Suppressor macrophage treated with lipopolysaccharide for 4 hours (primary cell): ENCODE measurements around the gene TCTN2.

Source experiments
- DNase-seq: peaks from one replicate; pipeline ENCODE4 v3.0.0-alpha.2; 2020

Gene TCTN2

GRCh38 chr12:123690191-123690840 lies 19.4 kb downstream of the TCTN2 start:
- no peak for DNase-seq

GRCh38 chr12:123696207-123696606 lies 25.3 kb downstream of the TCTN2 start:
- DNase-seq = no peak

GRCh38 chr12:123696646-123697045 lies 25.7 kb downstream of the TCTN2 start:
- DNase-seq = no peak

- DNase-seq = no peak
Measured at GRCh38 chr12:123705935-123706334, 35.0 kb downstream of the TCTN2 start.

GRCh38 chr12:123707466-123707865 lies 36.6 kb downstream of the TCTN2 start:
- no peak for DNase-seq

GRCh38 chr12:123712780-123713319 lies 41.9 kb downstream of the TCTN2 start:
- DNase-seq = peak; percentile 8

GRCh38 chr12:123713398-123713797 lies 42.5 kb downstream of the TCTN2 start:
- DNase-seq = peak; percentile 13

- DNase-seq = peak; percentile 27
Measured at GRCh38 chr12:123713823-123714585, 43.1 kb downstream of the TCTN2 start.

GRCh38 chr12:123715195-123715594 lies 44.3 kb downstream of the TCTN2 start:
- DNase-seq = no peak

- DNase-seq = no peak
Measured at GRCh38 chr12:123717350-123717749, 46.4 kb downstream of the TCTN2 start.

- no peak for DNase-seq
Measured at GRCh38 chr12:123720141-123720814, 49.4 kb downstream of the TCTN2 start.

GRCh38 chr12:123721245-123721644 lies 50.3 kb downstream of the TCTN2 start:
- no peak for DNase-seq

- peak; percentile 7 for DNase-seq
Measured at GRCh38 chr12:123723011-123723410, 52.1 kb downstream of the TCTN2 start.

GRCh38 chr12:123723765-123724164 lies 52.9 kb downstream of the TCTN2 start:
- DNase-seq = no peak

GRCh38 chr12:123726244-123726643 lies 55.3 kb downstream of the TCTN2 start:
- no peak for DNase-seq

GRCh38 chr12:123726962-123727361 lies 56.0 kb downstream of the TCTN2 start:
- no peak for DNase-seq

- DNase-seq = no peak
Measured at GRCh38 chr12:123727878-123728277, 57.0 kb downstream of the TCTN2 start.

GRCh38 chr12:123731596-123731995 lies 60.7 kb downstream of the TCTN2 start:
- DNase-seq = no peak

GRCh38 chr12:123732251-123732650 lies 61.3 kb downstream of the TCTN2 start:
- DNase-seq = no peak

GRCh38 chr12:123733229-123733628 lies 62.3 kb downstream of the TCTN2 start:
- peak; percentile 44 for DNase-seq

- DNase-seq = no peak
Measured at GRCh38 chr12:123734268-123734667, 63.4 kb downstream of the TCTN2 start.

GRCh38 chr12:123741937-123742572 lies 71.1 kb downstream of the TCTN2 start:
- DNase-seq = peak; percentile 11

- DNase-seq = peak; percentile 71
Measured at GRCh38 chr12:123743002-123743401, 72.1 kb downstream of the TCTN2 start.
